ENCODE measurements around the gene PDZD4. TPM values are rescaled to one million over a fixed set of nuclear protein-coding genes. Genes with fewer than 3 reads are reported as not detected.

PDZD4 gene
- total RNA-seq, 1 donor from 2014 or later: 1.8 TPM

DNA sequence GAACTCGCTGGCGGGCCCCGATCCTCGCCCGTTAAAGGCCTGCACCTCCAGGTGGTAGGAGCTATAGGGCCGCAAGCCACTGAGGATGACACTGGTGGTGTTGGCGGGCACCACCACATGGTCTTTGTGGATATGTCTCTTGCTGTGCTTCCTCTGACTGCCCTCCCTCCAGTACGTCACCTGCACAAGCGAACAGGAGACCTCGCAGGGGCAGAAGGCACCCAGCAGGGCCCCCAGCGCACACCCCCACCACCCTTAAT, 34.9 kb upstream of the PDZD4 start:
- TF ChIP-seq, protein P1, sequence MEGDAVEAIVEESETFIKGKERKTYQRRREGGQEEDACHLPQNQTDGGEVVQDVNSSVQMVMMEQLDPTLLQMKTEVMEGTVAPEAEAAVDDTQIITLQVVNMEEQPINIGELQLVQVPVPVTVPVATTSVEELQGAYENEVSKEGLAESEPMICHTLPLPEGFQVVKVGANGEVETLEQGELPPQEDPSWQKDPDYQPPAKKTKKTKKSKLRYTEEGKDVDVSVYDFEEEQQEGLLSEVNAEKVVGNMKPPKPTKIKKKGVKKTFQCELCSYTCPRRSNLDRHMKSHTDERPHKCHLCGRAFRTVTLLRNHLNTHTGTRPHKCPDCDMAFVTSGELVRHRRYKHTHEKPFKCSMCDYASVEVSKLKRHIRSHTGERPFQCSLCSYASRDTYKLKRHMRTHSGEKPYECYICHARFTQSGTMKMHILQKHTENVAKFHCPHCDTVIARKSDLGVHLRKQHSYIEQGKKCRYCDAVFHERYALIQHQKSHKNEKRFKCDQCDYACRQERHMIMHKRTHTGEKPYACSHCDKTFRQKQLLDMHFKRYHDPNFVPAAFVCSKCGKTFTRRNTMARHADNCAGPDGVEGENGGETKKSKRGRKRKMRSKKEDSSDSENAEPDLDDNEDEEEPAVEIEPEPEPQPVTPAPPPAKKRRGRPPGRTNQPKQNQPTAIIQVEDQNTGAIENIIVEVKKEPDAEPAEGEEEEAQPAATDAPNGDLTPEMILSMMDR (IDR thresholded peaks at IDR 0.05; ENCODE audit: insufficient read depth, low read length, poor library complexity, severe bottlenecking): no peak
- no peak for DNase-seq (ENCODE audit: low read depth)
- no peaks in the 10 kb centered on the region for H3K36me3 ChIP-seq (ENCODE audit: control insufficient read depth, insufficient read depth, low read length)
- no peak overlapping the region for H3K4me3 ChIP-seq (ENCODE audit: low read depth, low read length)
- no peaks in the 10 kb centered on the region for H3K27me3 ChIP-seq (ENCODE audit: control insufficient read depth, insufficient read depth, low read length)

DNA sequence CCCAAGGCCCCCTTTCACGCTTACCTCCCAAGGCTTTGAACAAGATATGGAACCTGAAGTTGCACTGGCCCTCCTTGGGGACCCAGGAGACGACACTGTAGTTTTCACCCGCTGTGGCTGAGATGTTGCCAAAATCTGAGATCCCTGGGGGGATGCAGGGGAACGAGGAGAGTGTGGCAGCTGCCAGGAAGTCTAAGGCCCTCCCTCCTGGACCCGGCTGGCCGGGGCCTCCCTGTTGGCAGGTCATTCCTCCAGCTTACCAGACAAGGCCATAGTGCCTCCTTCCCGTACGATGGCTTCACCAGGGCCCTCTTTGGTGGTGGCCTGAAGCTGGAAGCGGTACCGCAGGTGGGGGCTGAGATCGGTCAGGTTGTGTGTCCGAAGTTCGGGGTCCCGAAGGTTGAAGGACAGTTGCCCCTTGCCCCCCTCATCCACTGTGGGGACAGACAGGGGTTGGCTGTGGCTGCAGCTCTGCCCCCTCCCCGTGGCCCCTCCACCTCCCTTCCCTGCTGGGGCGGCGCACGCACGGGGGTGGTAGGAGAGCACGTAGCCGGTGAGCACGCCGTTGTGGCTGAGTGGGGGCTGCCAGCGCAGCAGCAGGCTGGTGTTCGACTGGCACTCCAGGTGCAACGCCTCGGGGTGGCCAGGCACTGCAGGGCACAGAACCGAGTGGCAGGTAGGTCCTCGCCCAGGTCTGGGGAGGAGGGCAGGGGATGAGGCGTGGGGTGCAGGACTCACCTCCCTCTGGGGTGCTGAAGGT, 34.4 kb upstream of the PDZD4 start:
- no peaks in the 10 kb centered on the region for H3K27me3 ChIP-seq (ENCODE audit: control insufficient read depth, insufficient read depth, low read length)
- TF ChIP-seq, protein P1 (IDR thresholded peaks at IDR 0.05; ENCODE audit: insufficient read depth, low read length, poor library complexity, severe bottlenecking): no peak
- no peaks in the 10 kb centered on the region for H3K36me3 ChIP-seq (ENCODE audit: control insufficient read depth, insufficient read depth, low read length)
- H3K4me3 ChIP-seq (ENCODE audit: low read depth, low read length): no peak overlapping the region
- no peak for DNase-seq (ENCODE audit: low read depth)

DNA sequence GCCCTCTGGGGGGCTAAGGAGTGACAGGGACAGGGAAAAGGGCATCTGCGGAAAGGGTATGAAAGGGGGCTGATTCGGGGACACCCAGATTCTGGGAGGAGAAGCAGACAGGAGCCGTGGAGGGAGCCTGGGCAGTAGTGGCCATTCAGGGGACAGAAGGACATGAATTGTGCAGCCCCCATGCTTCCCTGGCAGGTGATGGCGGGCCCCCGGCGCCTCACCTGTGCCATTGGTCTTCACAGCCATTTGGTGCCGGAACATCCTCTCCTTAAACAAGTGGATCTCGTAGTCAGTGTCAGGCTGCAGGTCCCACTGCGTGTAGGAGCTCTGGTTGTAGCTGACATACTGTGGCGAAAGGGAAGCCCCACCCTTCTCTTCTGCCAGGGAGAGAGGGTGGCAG, 33.8 kb upstream of the PDZD4 start:
- no peak overlapping the region for H3K4me3 ChIP-seq (ENCODE audit: low read depth, low read length)
- H3K27me3 ChIP-seq (ENCODE audit: control insufficient read depth, insufficient read depth, low read length): no peaks in the 10 kb centered on the region
- TF ChIP-seq, protein P1 (IDR thresholded peaks at IDR 0.05; ENCODE audit: insufficient read depth, low read length, poor library complexity, severe bottlenecking): no peak
- H3K36me3 ChIP-seq (ENCODE audit: control insufficient read depth, insufficient read depth, low read length): no peaks in the 10 kb centered on the region
- no peak for DNase-seq (ENCODE audit: low read depth)

DNA sequence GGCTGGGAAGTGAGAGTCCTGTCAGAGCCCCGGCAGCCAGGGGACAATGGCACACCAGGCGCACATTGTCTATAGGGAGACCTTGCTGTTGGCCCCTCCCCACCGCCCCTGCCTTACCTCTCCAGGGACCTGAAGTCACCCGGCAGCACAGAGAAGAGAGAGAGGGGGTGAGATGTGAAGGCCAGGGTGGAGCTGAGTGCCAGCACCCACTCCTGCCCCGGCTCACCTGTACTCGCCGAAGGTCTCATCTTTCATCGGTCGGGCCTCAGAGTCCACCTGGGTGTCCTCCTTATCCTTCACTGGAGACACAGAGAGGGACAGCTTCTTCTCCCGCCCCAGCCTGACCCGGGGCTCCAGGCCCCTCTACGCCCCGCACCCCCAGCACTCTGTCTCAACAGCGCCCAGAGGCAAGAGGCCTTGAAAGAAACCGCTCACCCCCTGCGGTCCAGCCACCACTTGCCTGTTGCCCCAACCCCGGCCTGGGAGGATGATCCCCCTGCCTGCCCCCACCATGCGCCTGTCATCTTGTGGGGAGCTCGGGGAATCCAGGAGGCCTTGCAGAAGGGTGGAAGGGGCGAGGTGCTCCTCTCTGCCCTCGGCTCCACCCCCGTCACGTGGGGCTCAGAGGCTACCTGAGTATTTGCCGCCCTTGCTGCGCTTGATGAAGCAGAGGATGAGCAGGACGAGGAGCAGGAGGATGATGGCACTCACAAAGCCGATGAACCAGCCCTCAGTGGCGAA, 33.1 kb upstream of the PDZD4 start:
- H3K27me3 ChIP-seq (ENCODE audit: control insufficient read depth, insufficient read depth, low read length): no peaks in the 10 kb centered on the region
- TF ChIP-seq, protein P1 (IDR thresholded peaks at IDR 0.05; ENCODE audit: insufficient read depth, low read length, poor library complexity, severe bottlenecking): no peak
- H3K36me3 ChIP-seq (ENCODE audit: control insufficient read depth, insufficient read depth, low read length): no peaks in the 10 kb centered on the region
- no peak overlapping the region for H3K4me3 ChIP-seq (ENCODE audit: low read depth, low read length)
- DNase-seq (ENCODE audit: low read depth): no peak

DNA sequence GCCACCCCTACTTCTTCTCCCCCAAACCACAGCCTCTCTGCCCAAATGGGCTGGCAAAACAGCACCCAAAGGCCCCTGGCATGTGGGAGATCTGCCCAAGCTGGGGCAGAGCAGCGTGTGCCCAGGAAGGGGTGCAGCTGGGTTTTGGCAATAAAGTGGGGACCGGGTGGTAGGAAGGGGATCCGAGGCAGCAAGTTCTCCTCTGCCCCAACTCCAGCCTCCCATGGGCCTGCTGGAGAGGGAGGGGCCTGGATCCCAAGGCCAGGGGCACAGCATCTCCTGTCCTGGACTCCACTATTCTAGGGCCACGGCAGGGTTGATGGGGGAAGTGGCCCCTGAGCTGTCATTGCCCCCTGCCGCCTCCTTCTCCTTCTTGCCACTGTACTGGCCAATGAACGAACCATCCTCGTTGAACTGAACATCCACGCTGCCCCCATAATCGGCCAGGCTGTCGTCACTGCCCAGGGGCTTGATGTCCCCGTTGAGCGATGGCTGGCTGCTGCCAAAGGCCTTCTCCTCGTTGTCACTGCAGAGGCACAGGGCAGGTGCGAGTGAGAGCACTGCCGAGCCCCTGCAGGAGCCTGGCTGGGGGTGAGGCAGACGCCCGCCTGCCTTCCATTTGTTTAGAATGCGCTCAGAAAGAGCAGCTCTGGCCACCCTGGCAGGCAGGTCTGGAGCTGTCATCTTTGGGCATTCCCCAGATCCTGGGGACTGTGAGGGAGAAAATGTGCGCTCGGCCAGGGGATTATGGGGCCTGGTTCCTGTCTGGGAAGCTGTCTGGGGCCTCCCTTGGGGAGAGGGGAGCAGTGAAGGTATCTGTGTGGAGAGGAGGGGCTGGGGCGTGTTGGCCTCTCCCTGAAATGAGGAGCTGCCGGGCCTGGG, 32.3 kb upstream of the PDZD4 start:
- Histone ChIP-seq H3K36me3 (ENCODE audit: control insufficient read depth, insufficient read depth, low read length) (no peaks in the 10 kb centered on the region), H3K4me3 (ENCODE audit: low read depth, low read length) (no peak overlapping the region), H3K27me3 (ENCODE audit: control insufficient read depth, insufficient read depth, low read length) (no peaks in the 10 kb centered on the region)
- TF ChIP-seq, protein P1 (IDR thresholded peaks at IDR 0.05; ENCODE audit: insufficient read depth, low read length, poor library complexity, severe bottlenecking): no peak
- DNase-seq (ENCODE audit: low read depth): no peak

Data from kidney epithelial cell (primary cell).